K562 (cell line): ENCODE results near the gene PAX5. TPM values are rescaled to one million over a fixed set of nuclear protein-coding genes. Genes with fewer than 3 reads are reported as not detected.
A peak's percentile ranks its signal among the peaks of the same experiment; 100 is the strongest.

Experiments
- DACH1 ChIP-seq: fragments of 450-650 bp; IDR thresholded peaks from 2 replicates; pipeline ENCODE4 v1.6.1; 2018; ENCODE audit not compliant: partially characterized antibody
- HSF4 ChIP-seq: fragments of 250-450 bp; sonication (Bioruptor Pico); IDR thresholded peaks from 2 replicates; pipeline ENCODE4 v2.1.2; 2022; ENCODE audit warnings: mild to moderate bottlenecking, moderate library complexity, borderline replicate concordance
- XRCC3 ChIP-seq: fragments of 450-650 bp; IDR thresholded peaks from 2 replicates; pipeline ENCODE4 v1.6.1; 2017; ENCODE audit warnings: mild to moderate bottlenecking, moderate library complexity
- ZBTB8A ChIP-seq: fragments of 450-650 bp; IDR thresholded peaks from 2 replicates; pipeline ENCODE4 v1.6.1; 2018; ENCODE audit warnings: mild to moderate bottlenecking, moderate library complexity; ENCODE audit not compliant: partially characterized antibody
- ZNF717 ChIP-seq: fragments of 250-450 bp; sonication (Bioruptor Pico); IDR thresholded peaks from 2 replicates; pipeline ENCODE4 v1.5.0; 2021
- polyA plus RNA-seq, 8 experiments: library from polyadenylated mRNA; depleted of rRNA in 4 of 8; stranded (reverse) in 5 of 8; unstranded in 3 of 8; fragments of >200 nt; fragmentation: Nextera tagmentation in 2 of 8; fragmentation: Illumina TruSeq in 1 of 8; extraction: Ambion mirVana in 2 of 8; extraction: Trizol in 1 of 8; gene quantifications; 2 replicates each; pipeline versions ENCODE4 v1.2.1 to v1.2.3, GENCODE V29; 2011 to 2014; ENCODE audit warnings: inconsistent platforms in 1 of 8, missing spikeins in 1 of 8
- total RNA-seq, 7 experiments: library from RNA; depleted of rRNA in 6 of 7; stranded (reverse); fragments of >200 nt in 6 of 7; fragmentation: Illumina TruSeq in 2 of 7; extraction: Trizol in 2 of 7; gene quantifications; 2 replicates each; pipeline versions ENCODE4 v1.2.1 to v1.2.3, GENCODE V29; 2011 to 2021; ENCODE audit warnings: low replicate concordance in 1 of 7
- TF ChIP-seq, protein P1 (sequence below), 2 experiments: fragments of 450-650 bp in 1 of 2; sonication (generic) in 1 of 2; formaldehyde crosslinking in 1 of 2; IDR thresholded peaks in 1 of 2; conservative IDR thresholded peaks in 1 of 2; 2 replicates each; pipeline versions ENCODE4 v1.6.1 to v1.8.1; 2016 to 2023; ENCODE audit warnings: mild to moderate bottlenecking in 2 of 2, moderate library complexity in 2 of 2, inconsistent platforms in 1 of 2, missing genetic modification reagents in 1 of 2
- TF ChIP-seq, protein P2 (sequence below): sonication (generic); formaldehyde crosslinking; IDR thresholded peaks from 2 replicates; pipeline ENCODE4 v1.8.0; 2023; ENCODE audit warnings: mild to moderate bottlenecking, missing genetic modification reagents
- TF ChIP-seq, protein P3 (sequence below): sonication (generic); formaldehyde crosslinking; IDR thresholded peaks from 2 replicates; pipeline ENCODE4 v1.8.1; 2023; ENCODE audit warnings: mild to moderate bottlenecking, missing genetic modification reagents, moderate library complexity
- TF ChIP-seq, protein P4 (sequence below): fragments of 250-450 bp; sonication (Bioruptor Pico); IDR thresholded peaks from 2 replicates; pipeline ENCODE4 v1.9.0; 2021; ENCODE audit warnings: mild to moderate bottlenecking, inconsistent platforms
- TF ChIP-seq, protein P5 (sequence below): fragments of 250-450 bp; sonication (Bioruptor Pico); IDR thresholded peaks from 2 replicates; pipeline ENCODE4 v1.5.0; 2020; ENCODE audit warnings: mild to moderate bottlenecking, borderline replicate concordance

Gene PAX5
- total and polyA plus RNA-seq, 9 of the 15 experiments (the other 6 are each of a cell fraction or from before 2014, with no cell fraction given), result 0.03 to 0.09 TPM; not detected in 7

DNA sequence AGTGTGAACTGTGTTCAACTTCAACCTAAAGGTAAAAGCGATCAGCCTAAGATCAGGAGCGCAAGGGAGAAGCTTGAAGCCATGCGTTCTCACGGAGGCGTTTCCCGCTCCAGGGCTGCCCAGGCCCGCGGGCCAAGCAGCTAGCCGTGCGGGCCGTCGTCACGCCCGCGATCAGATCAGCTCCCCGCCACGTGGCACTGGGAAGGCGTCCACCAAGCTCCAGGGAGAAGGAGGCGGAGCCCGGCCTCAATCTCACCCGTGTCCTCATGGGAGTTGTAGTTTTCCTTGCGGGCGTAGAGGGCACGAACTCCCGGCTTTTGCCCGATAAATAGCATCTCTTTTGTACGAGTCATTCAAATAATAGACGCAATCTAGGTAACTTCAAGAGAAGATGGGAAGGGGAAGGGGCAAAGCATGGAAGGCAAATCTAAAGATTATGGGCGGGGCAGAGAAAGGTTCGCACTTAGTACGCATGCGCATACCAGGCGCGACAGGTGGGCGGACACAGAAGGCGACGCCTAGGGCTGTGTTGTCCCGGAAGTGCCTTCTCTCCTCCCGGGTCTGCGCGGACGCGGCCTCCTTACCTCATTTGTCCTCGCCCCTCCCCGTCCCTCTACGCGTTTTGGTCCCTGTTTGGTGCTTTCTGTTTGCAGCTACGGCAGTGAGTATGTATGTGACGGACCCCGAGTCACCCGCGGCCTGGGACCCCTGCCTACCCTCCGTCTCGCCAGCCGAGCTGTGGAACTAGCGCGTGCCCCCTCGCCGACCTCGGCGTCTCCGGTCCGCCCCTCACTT lies 45.5 kb upstream of the PAX5 start (continued):
- no peak for TF ChIP-seq XRCC3
- TF ChIP-seq, protein P1, sequence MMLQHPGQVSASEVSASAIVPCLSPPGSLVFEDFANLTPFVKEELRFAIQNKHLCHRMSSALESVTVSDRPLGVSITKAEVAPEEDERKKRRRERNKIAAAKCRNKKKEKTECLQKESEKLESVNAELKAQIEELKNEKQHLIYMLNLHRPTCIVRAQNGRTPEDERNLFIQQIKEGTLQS (IDR thresholded peaks at IDR 0.05), result no peak
- TF ChIP-seq, protein P1 (CRISPR knock-in tag; conservative IDR thresholded peaks at IDR 0.05), result no peak
- TF ChIP-seq, protein P2, sequence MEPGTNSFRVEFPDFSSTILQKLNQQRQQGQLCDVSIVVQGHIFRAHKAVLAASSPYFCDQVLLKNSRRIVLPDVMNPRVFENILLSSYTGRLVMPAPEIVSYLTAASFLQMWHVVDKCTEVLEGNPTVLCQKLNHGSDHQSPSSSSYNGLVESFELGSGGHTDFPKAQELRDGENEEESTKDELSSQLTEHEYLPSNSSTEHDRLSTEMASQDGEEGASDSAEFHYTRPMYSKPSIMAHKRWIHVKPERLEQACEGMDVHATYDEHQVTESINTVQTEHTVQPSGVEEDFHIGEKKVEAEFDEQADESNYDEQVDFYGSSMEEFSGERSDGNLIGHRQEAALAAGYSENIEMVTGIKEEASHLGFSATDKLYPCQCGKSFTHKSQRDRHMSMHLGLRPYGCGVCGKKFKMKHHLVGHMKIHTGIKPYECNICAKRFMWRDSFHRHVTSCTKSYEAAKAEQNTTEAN (CRISPR knock-in tag), result no peak
- TF ChIP-seq DACH1, result no peak
- TF ChIP-seq, protein P3, sequence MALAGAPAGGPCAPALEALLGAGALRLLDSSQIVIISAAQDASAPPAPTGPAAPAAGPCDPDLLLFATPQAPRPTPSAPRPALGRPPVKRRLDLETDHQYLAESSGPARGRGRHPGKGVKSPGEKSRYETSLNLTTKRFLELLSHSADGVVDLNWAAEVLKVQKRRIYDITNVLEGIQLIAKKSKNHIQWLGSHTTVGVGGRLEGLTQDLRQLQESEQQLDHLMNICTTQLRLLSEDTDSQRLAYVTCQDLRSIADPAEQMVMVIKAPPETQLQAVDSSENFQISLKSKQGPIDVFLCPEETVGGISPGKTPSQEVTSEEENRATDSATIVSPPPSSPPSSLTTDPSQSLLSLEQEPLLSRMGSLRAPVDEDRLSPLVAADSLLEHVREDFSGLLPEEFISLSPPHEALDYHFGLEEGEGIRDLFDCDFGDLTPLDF (CRISPR knock-in tag), result peak; percentile 53; the same call in 1 of the 2 replicates
- no peak for TF ChIP-seq ZNF717
- no peak for TF ChIP-seq HSF4 (CRISPR knock-in tag)
- TF ChIP-seq, protein P4, sequence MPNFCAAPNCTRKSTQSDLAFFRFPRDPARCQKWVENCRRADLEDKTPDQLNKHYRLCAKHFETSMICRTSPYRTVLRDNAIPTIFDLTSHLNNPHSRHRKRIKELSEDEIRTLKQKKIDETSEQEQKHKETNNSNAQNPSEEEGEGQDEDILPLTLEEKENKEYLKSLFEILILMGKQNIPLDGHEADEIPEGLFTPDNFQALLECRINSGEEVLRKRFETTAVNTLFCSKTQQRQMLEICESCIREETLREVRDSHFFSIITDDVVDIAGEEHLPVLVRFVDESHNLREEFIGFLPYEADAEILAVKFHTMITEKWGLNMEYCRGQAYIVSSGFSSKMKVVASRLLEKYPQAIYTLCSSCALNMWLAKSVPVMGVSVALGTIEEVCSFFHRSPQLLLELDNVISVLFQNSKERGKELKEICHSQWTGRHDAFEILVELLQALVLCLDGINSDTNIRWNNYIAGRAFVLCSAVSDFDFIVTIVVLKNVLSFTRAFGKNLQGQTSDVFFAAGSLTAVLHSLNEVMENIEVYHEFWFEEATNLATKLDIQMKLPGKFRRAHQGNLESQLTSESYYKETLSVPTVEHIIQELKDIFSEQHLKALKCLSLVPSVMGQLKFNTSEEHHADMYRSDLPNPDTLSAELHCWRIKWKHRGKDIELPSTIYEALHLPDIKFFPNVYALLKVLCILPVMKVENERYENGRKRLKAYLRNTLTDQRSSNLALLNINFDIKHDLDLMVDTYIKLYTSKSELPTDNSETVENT (CRISPR knock-in tag), result no peak
- TF ChIP-seq, protein P5, sequence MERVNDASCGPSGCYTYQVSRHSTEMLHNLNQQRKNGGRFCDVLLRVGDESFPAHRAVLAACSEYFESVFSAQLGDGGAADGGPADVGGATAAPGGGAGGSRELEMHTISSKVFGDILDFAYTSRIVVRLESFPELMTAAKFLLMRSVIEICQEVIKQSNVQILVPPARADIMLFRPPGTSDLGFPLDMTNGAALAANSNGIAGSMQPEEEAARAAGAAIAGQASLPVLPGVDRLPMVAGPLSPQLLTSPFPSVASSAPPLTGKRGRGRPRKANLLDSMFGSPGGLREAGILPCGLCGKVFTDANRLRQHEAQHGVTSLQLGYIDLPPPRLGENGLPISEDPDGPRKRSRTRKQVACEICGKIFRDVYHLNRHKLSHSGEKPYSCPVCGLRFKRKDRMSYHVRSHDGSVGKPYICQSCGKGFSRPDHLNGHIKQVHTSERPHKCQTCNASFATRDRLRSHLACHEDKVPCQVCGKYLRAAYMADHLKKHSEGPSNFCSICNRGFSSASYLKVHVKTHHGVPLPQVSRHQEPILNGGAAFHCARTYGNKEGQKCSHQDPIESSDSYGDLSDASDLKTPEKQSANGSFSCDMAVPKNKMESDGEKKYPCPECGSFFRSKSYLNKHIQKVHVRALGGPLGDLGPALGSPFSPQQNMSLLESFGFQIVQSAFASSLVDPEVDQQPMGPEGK (CRISPR knock-in tag), result no peak
- TF ChIP-seq ZBTB8A, result no peak
